GM19395 (cell line): ENCODE measurements around the gene GLIS1.
"Not testable (repeated sequence)": the region's sequence is repeated elsewhere in the genome, so short reads cannot be mapped to it uniquely, and the experiment has no call there.

Experiments used
- ATAC-seq: cut with Tn5 transposase; IDR thresholded peaks from one replicate; pipeline ENCODE4 v1.9.1; 2021; ENCODE audit warnings: mild to moderate bottlenecking, moderate library complexity; ENCODE audit not compliant: unreplicated experiment

GLIS1 gene

GRCh38 chr1:53656747-53657530, 82.0 kb downstream of the GLIS1 start:
- ATAC-seq = no peak

GRCh38 chr1:53655931-53656746, 82.8 kb downstream of the GLIS1 start:
- no peak for ATAC-seq

GRCh38 chr1:53654216-53655210, 84.5 kb downstream of the GLIS1 start:
- ATAC-seq = no peak

GRCh38 chr1:53653631-53654030, 85.3 kb downstream of the GLIS1 start:
- no peak for ATAC-seq

GRCh38 chr1:53653200-53653575, 85.8 kb downstream of the GLIS1 start:
- ATAC-seq = no peak

GRCh38 chr1:53652441-53653199, 86.3 kb downstream of the GLIS1 start:
- no peak for ATAC-seq

- no peak for ATAC-seq
Measured at GRCh38 chr1:53651356-53651755, 87.6 kb downstream of the GLIS1 start.

- no peak for ATAC-seq
Measured at GRCh38 chr1:53648516-53648915, 90.4 kb downstream of the GLIS1 start.

- ATAC-seq = not testable (repeated sequence)
Measured at GRCh38 chr1:53647915-53648314, 91.0 kb downstream of the GLIS1 start.

GRCh38 chr1:53646732-53647131, 92.2 kb downstream of the GLIS1 start:
- ATAC-seq = no peak

- no peak for ATAC-seq
Measured at GRCh38 chr1:53645690-53646078, 93.3 kb downstream of the GLIS1 start.

GRCh38 chr1:53644909-53645689, 93.9 kb downstream of the GLIS1 start:
- no peak for ATAC-seq

- no peak for ATAC-seq
Measured at GRCh38 chr1:53644496-53644895, 94.5 kb downstream of the GLIS1 start.

GRCh38 chr1:53643881-53644390, 95.0 kb downstream of the GLIS1 start:
- no peak for ATAC-seq

- no peak for ATAC-seq
Measured at GRCh38 chr1:53643041-53643880, 95.7 kb downstream of the GLIS1 start.

- ATAC-seq = no peak
Measured at GRCh38 chr1:53642607-53643006, 96.4 kb downstream of the GLIS1 start.

GRCh38 chr1:53642215-53642555, 96.8 kb downstream of the GLIS1 start:
- ATAC-seq = no peak

- ATAC-seq = no peak
Measured at GRCh38 chr1:53641481-53642214, 97.3 kb downstream of the GLIS1 start.
